IPS-20b (cell line): ENCODE data around the gene ITPKC.
A peak's percentile ranks its signal among the peaks of the same experiment; 100 is the strongest.
"Not testable (repeated sequence)": the region's sequence is repeated elsewhere in the genome, so short reads cannot be mapped to it uniquely, and the experiment has no call there.

Experiments used
- H3K27ac ChIP-seq: one replicate; pipeline ENCODE4 v1.5.1; 2013; ENCODE audit warnings: low read length
- H3K27me3 ChIP-seq: 2 replicates; pipeline ENCODE4 v1.6.1; 2013; ENCODE audit warnings: mild to moderate bottlenecking, low read length, inconsistent platforms; ENCODE audit not compliant: insufficient read depth
- H3K36me3 ChIP-seq: 2 replicates; pipeline ENCODE4 v1.6.1; 2013; ENCODE audit warnings: low read depth, mild to moderate bottlenecking, inconsistent platforms, low read length, moderate library complexity; ENCODE audit not compliant: insufficient read depth
- H3K4me1 ChIP-seq: 2 replicates; pipeline ENCODE4 v1.6.1; 2013; ENCODE audit warnings: mild to moderate bottlenecking, control low read depth, inconsistent platforms, low read length, moderate library complexity; ENCODE audit not compliant: insufficient read depth
- H3K4me3 ChIP-seq: 2 replicates; pipeline ENCODE4 v1.5.1; 2013; ENCODE audit warnings: mild to moderate bottlenecking, low read length, inconsistent platforms
- H3K9ac ChIP-seq: 2 replicates; pipeline ENCODE4 v1.6.1; 2013; ENCODE audit warnings: low read depth, mild to moderate bottlenecking, inconsistent platforms, low read length, moderate library complexity
- H3K9me3 ChIP-seq: 2 replicates; pipeline ENCODE4 v1.6.1; 2013; ENCODE audit warnings: mild to moderate bottlenecking, low read depth, low read length, inconsistent platforms; ENCODE audit not compliant: insufficient read depth

ITPKC gene

GRCh38 chr19:40718774-40719391, 2.0 kb downstream of the ITPKC start:
- Histone ChIP-seq H3K4me1 (peaks cover 19% of the 10 kb centered on the region; the same call in 1 of the 2 replicates), H3K27ac (no peak overlapping the region), H3K9me3 (no peaks in the 10 kb centered on the region), H3K4me3 (peak overlapping the region; percentile 93), H3K36me3 (peaks cover 3% of the 10 kb centered on the region; the same call in 1 of the 2 replicates), H3K27me3 (no peaks in the 10 kb centered on the region), H3K9ac (peak overlapping the region; percentile 88)

GRCh38 chr19:40719414-40719894, 2.5 kb downstream of the ITPKC start:
- no peaks in the 10 kb centered on the region for H3K27me3 ChIP-seq
- peak overlapping the region; percentile 88; the same call in 1 of the 2 replicates for H3K9ac ChIP-seq
- H3K27ac ChIP-seq = no peak overlapping the region
- peaks cover 8% of the 10 kb centered on the region; the same call in 1 of the 2 replicates for H3K36me3 ChIP-seq
- peaks cover 16% of the 10 kb centered on the region; the same call in 1 of the 2 replicates for H3K4me1 ChIP-seq
- H3K9me3 ChIP-seq = no peaks in the 10 kb centered on the region
- H3K4me3 ChIP-seq = peak overlapping the region; percentile 93

- H3K4me1 ChIP-seq = peaks cover 10% of the 10 kb centered on the region; the same call in 1 of the 2 replicates
- no peaks in the 10 kb centered on the region for H3K9me3 ChIP-seq
- H3K27me3 ChIP-seq = no peaks in the 10 kb centered on the region
- H3K9ac ChIP-seq = no peak overlapping the region
- peaks cover 14% of the 10 kb centered on the region; the same call in 1 of the 2 replicates for H3K36me3 ChIP-seq
- H3K4me3 ChIP-seq = no peak overlapping the region
- no peak overlapping the region for H3K27ac ChIP-seq
These were observed 4.2 kb downstream of the ITPKC start for GRCh38 chr19:40721140-40721486.

GRCh38 chr19:40721936-40722661, 5.2 kb downstream of the ITPKC start:
- H3K36me3 ChIP-seq = peaks cover 20% of the 10 kb centered on the region

GRCh38 chr19:40723661-40724254, 6.8 kb downstream of the ITPKC start:
- no peaks in the 10 kb centered on the region for H3K9me3 ChIP-seq
- H3K4me3 ChIP-seq = no peak overlapping the region
- peaks cover 33% of the 10 kb centered on the region for H3K36me3 ChIP-seq
- H3K27ac ChIP-seq = no peak overlapping the region
- H3K4me1 ChIP-seq = no peaks in the 10 kb centered on the region; the same call in 1 of the 2 replicates
- H3K27me3 ChIP-seq = no peaks in the 10 kb centered on the region
- H3K9ac ChIP-seq = no peak overlapping the region

More at GRCh38 chr19:40721936-40722661, 5.2 kb downstream of the ITPKC start:
- Histone ChIP-seq H3K27ac (no peak overlapping the region), H3K9me3 (no peaks in the 10 kb centered on the region), H3K4me1 (peaks cover 10% of the 10 kb centered on the region; the same call in 1 of the 2 replicates), H3K4me3 (no peak overlapping the region), H3K27me3 (no peaks in the 10 kb centered on the region), H3K9ac (no peak overlapping the region)

- Histone ChIP-seq H3K4me3 (no peak overlapping the region), H3K4me1 (no peaks in the 10 kb centered on the region), H3K36me3 (peaks cover 33% of the 10 kb centered on the region), H3K9ac (no peak overlapping the region), H3K27me3 (no peaks in the 10 kb centered on the region), H3K27ac (no peak overlapping the region), H3K9me3 (no peaks in the 10 kb centered on the region)
These were observed 7.4 kb downstream of the ITPKC start for GRCh38 chr19:40724315-40724714.

GRCh38 chr19:40724855-40725254, 7.9 kb downstream of the ITPKC start:
- H3K27me3 ChIP-seq = no peaks in the 10 kb centered on the region
- no peak overlapping the region for H3K4me3 ChIP-seq
- H3K4me1 ChIP-seq = no peaks in the 10 kb centered on the region
- H3K36me3 ChIP-seq = peaks cover 37% of the 10 kb centered on the region
- no peaks in the 10 kb centered on the region for H3K9me3 ChIP-seq
- no peak overlapping the region for H3K9ac ChIP-seq
- H3K27ac ChIP-seq = no peak overlapping the region

GRCh38 chr19:40726279-40726678, 9.4 kb downstream of the ITPKC start:
- Histone ChIP-seq H3K9ac (no peak overlapping the region), H3K27ac (no peak overlapping the region), H3K4me3 (no peak overlapping the region), H3K36me3 (peaks cover 52% of the 10 kb centered on the region), H3K27me3 (no peaks in the 10 kb centered on the region), H3K4me1 (no peaks in the 10 kb centered on the region), H3K9me3 (no peaks in the 10 kb centered on the region)

GRCh38 chr19:40730065-40730464, 13.2 kb downstream of the ITPKC start:
- H3K36me3 ChIP-seq = peaks cover 70% of the 10 kb centered on the region
- not testable (repeated sequence) for H3K9me3 ChIP-seq, H3K4me3 ChIP-seq, H3K27ac ChIP-seq, H3K4me1 ChIP-seq, H3K27me3 ChIP-seq, H3K9ac ChIP-seq

GRCh38 chr19:40732304-40732703, 15.4 kb downstream of the ITPKC start:
- not testable (repeated sequence) for H3K4me3 ChIP-seq, H3K27me3 ChIP-seq, H3K27ac ChIP-seq, H3K9ac ChIP-seq, H3K4me1 ChIP-seq, H3K9me3 ChIP-seq
- H3K36me3 ChIP-seq = peaks cover 73% of the 10 kb centered on the region

GRCh38 chr19:40733149-40733548, 16.2 kb downstream of the ITPKC start:
- Histone ChIP-seq H3K36me3 (peaks cover 68% of the 10 kb centered on the region), H3K27me3 (no peaks in the 10 kb centered on the region), H3K4me1 (no peaks in the 10 kb centered on the region), H3K9me3 (no peaks in the 10 kb centered on the region), H3K9ac (no peak overlapping the region), H3K4me3 (no peak overlapping the region), H3K27ac (no peak overlapping the region)
